ENCODE results near the gene CREB3L2. TPM values are rescaled to one million over a fixed set of nuclear protein-coding genes. Genes with fewer than 3 reads are reported as not detected.

CREB3L2 gene
- total and polyA plus RNA-seq, 2 of the 8 experiments (the other 6 are each of a cell fraction or from before 2014, with no cell fraction given), result 14.4 to 48.3 TPM

GRCh38 chr7:137928626-137929025 is 73.3 kb downstream of the CREB3L2 start:
- ChIA-PET CTCF (ENCODE audit: partially characterized antibody) (interaction anchor here (0.7 to 1.6 kb wide), 4 partner anchors 8 to 35 kb away, joined by 3 read pairs; no protein-coding TSS in a partner anchor), POLR2A (ENCODE audit: partially characterized antibody) (no interaction called here)
- Histone ChIP-seq H3K4me2 (ENCODE audit: insufficient read depth in 1 of 2, low read depth in 2 of 2, low read length in 2 of 2) (no peak overlapping the region), H3K23ac (ENCODE audit: insufficient read length) (no peak overlapping the region), H3K4me3 (ENCODE audit: extremely low read depth in 1 of 4, insufficient read depth in 2 of 4, low read depth in 3 of 4, low read length in 4 of 4) (no peak overlapping the region), H4K5ac (ENCODE audit: insufficient read length, low read depth, low read length) (no peak overlapping the region), H3K9ac (replicated peaks in 1 of 4; ENCODE audit: extremely low read depth in 1 of 4, low read depth in 3 of 4, low read length in 3 of 4) (no peak overlapping the region), H3K56ac (replicated peaks; ENCODE audit: insufficient read length, low read depth, low read length) (no peak overlapping the region), H2AK5ac (ENCODE audit: low read depth, low read length) (no peak overlapping the region), H3K4me1 (replicated peaks in 1 of 4; ENCODE audit: control insufficient read depth in 3 of 4, insufficient read depth in 4 of 4, low read length in 3 of 4) (peaks cover 0 to 6% (median under 1%) of the 10 kb centered on the region in 4 experiments; a peak in 3 of 7 replicates), H2BK15ac (ENCODE audit: low read length) (no peak overlapping the region), H3K36me3 (ENCODE audit: control insufficient read depth in 2 of 4, insufficient read depth in 4 of 4, low read length in 3 of 4) (peaks cover 0 to 17% (median 10%) of the 10 kb centered on the region in 4 experiments; a peak in 6 of 8 replicates), H4K20me1 (replicated peaks in 1 of 2; ENCODE audit: control insufficient read depth in 1 of 2, insufficient read depth in 2 of 2, low read length in 2 of 2) (no peaks in the 10 kb centered on the region), H3K9me3 (ENCODE audit: insufficient read depth in 2 of 2, low read depth in 1 of 2, low read length in 1 of 2) (no peaks in the 10 kb centered on the region), H2BK120ac (replicated peaks; ENCODE audit: low read depth, low read length) (no peak overlapping the region), H2BK12ac (ENCODE audit: low read depth, low read length) (no peak overlapping the region), H2BK5ac (ENCODE audit: low read depth, low read length) (no peak overlapping the region), H3K18ac (ENCODE audit: extremely low read depth, low read length) (no peak overlapping the region), H3K14ac (ENCODE audit: insufficient read length) (no peak overlapping the region), H3K27ac (ENCODE audit: low read depth, low read length) (no peak overlapping the region), H3K79me1 (ENCODE audit: low read depth, low read length) (peaks cover under 1% of the 10 kb centered on the region; the same call in 1 of the 2 replicates), H3K23me2 (ENCODE audit: low read depth, low read length) (no peaks in the 10 kb centered on the region), H3K79me2 (ENCODE audit: control insufficient read depth in 1 of 2, insufficient read depth in 2 of 2, low read length in 2 of 2) (peaks cover 0 to 18% of the 10 kb centered on the region in 2 experiments; a peak in 2 of 4 replicates), H2AFZ (ENCODE audit: low read length) (no peak overlapping the region), H3K27me3 (replicated peaks in 1 of 4; ENCODE audit: control insufficient read depth in 3 of 4, extremely low read depth in 1 of 4, insufficient read depth in 3 of 4, low read length in 3 of 4) (no peaks in the 10 kb centered on the region), H3K4ac (replicated peaks; ENCODE audit: insufficient read length, low read depth, low read length) (no peak overlapping the region), H2BK20ac (ENCODE audit: low read length) (no peak overlapping the region), H4K8ac (ENCODE audit: extremely low read depth, insufficient read depth, low read length) (no peak overlapping the region), H4K91ac (replicated peaks; ENCODE audit: insufficient read length, low read length) (no peak overlapping the region)
- DNase-seq (ENCODE audit: low read depth in 1 of 2, low spot score in 2 of 2) (no peak), FAIRE-seq (no peak)
- 92% methylated on average over 5 of the region's 5 CpGs; no CpG with 5 or more reads in 1 of the 2 experiments for WGBS, 2 experiments (ENCODE audit: extremely low coverage in 1 of 2, insufficient coverage in 1 of 2, insufficient read length in 1 of 2, insufficient replicate concordance in 2 of 2, low coverage in 1 of 2, low lambda C conversion rate in 2 of 2, missing lambda C conversion rate in 1 of 2)
- no peak for TF ChIP-seq PHF8 (conservative IDR thresholded peaks at IDR 0.05; ENCODE audit: low read depth, low read length)
- no peak for TF ChIP-seq CBX5 (IDR thresholded peaks at IDR 0.05; ENCODE audit: low read depth, low read length)
- TF ChIP-seq ZNF274 (IDR thresholded peaks at IDR 0.05; ENCODE audit: borderline replicate concordance, extremely low read depth, low read length), result no peak
- no peak for TF ChIP-seq BACH1 (IDR thresholded peaks at IDR 0.05; ENCODE audit: low read length)
- TF ChIP-seq BCL11A (IDR thresholded peaks at IDR 0.05; ENCODE audit: low read depth in 2 of 2, low read length in 2 of 2), result no peak
- no peak for TF ChIP-seq SIX5 (IDR thresholded peaks at IDR 0.05; ENCODE audit: low read depth, low read length)
- TF ChIP-seq EGR1 (IDR thresholded peaks at IDR 0.05; ENCODE audit: borderline replicate concordance, low read depth, low read length), result no peak
- no peak for TF ChIP-seq CBX8 (IDR thresholded peaks at IDR 0.05; ENCODE audit: borderline replicate concordance, low read depth, low read length)
